DMS 273 treated with DMSO at 0.1 percent for 48 hours (cell line): Measurements from ENCODE around the gene SMTNL2.

ENCODE experiments used
- DNase-seq: peaks from one replicate; lab custom pipeline; 2025; lab: John Stamatoyannopoulos, UW

The SMTNL2 gene

DNA sequence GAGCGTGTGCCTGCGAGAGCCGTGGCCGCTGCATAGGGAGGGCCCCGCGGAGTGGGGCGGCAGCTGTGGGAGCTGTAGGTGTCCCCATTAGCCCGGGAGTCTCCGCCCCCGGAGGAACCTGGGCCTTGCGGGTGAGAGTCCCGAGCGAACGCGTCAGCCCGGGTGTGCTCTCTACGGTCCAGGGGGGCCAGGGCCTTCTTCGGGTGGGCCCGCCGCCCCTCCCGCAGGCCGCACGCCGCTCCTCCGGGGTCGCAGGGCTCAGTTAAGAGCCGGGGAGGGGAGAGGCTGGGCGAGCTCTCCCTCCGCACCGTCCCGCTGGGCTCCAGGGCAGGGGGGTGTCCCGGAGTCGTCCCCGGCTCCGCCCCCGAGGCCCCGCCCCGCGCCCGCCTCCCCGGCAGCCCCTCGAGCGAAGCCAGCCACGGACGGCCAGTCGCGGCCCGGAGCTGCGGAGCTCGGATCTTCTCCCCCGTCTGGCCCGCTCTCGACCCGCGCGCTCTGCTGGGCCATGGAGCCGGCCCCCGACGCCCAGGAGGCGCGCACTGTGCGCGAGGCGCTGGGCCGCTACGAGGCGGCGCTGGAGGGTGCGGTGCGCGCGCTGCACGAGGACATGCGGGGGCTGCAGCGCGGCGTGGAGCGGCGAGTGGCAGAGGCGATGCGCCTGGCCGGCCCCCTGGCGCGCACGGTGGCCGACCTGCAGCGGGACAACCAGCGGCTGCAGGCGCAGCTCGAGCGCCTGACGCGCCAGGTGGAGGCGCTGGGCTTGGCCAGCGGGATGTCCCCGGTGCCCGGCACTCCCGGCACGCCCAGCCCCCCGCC, at the start of gene SMTNL2:
Gene SMTNL2, plus strand, starts transcription at position 429 of the 816 bp plus-strand sequence. Its CDS starts 77 bp downstream, at position 506.
- DNase-seq: no peak

- DNase-seq: no peak
These were observed 49.2 kb upstream of the SMTNL2 start for GRCh38 chr17:4534928-4535666.

DNA sequence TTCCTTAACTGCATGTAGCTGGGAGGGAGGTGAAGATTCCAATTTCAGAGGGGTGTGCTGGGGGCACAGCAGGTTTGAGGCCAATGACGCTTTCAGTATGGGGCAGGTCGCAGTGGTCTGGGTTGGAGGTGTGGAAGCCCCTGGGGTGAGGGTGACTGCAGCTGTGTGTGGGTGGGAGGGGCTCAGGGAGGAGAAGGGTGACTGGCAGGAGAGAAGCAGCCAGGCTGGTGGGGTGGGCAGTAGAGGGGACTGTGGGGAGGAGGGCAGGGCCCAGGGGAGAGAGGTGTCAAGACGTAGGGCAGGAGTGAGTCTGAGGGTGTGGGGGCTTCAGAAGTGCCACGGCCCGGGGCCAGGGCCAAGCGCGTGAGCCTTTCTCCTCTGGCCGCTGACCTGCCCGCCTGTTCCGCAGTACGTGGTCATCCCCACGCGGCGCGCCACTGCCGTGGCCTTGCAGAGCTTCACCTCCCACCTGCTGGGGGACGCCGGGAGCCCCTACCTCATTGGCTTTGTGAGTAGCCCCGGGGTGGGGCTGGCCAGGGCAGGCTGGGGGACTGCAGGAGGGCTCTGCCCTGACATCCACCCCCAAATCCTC, 48.6 kb upstream of the SMTNL2 start:
- no peak for DNase-seq

- DNase-seq: no peak
These were observed 48.0 kb upstream of the SMTNL2 start for GRCh38 chr17:4536259-4536741.

DNA sequence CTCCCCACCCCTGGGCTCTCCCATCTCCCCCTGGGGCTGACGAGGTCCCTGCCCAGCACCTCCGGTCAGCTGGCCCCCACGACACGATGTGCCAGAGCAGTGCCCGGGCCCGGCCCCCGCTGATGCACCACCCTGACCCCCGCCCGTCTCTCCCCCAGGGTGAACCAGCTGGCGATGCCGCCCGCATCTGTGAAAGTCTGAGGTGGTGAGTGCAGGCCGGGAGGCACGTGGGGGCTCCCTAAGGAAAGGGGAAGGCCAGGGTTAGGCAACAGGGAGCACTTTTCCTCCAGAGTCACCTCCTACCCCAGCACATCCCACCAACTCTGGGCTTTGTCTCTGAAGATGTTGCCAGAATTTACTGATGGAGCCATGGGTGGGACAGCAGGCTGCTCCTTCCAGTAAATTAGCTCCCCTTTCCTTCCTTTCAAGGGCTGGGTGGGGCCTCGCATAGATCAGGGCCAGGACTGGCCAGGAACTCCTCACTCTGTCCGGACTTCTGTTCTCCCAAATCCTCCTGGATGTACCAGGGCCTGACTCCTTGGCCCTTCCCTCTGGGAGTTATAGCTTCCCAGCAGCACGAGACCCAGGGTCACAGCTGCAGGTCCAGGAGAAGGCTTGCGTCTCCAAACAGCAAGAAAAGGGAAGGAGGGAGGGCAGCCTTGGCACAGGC, 47.5 kb upstream of the SMTNL2 start:
- no peak for DNase-seq

- peak; percentile 32 for DNase-seq
These were observed 46.7 kb upstream of the SMTNL2 start for GRCh38 chr17:4537451-4538235.

DNA sequence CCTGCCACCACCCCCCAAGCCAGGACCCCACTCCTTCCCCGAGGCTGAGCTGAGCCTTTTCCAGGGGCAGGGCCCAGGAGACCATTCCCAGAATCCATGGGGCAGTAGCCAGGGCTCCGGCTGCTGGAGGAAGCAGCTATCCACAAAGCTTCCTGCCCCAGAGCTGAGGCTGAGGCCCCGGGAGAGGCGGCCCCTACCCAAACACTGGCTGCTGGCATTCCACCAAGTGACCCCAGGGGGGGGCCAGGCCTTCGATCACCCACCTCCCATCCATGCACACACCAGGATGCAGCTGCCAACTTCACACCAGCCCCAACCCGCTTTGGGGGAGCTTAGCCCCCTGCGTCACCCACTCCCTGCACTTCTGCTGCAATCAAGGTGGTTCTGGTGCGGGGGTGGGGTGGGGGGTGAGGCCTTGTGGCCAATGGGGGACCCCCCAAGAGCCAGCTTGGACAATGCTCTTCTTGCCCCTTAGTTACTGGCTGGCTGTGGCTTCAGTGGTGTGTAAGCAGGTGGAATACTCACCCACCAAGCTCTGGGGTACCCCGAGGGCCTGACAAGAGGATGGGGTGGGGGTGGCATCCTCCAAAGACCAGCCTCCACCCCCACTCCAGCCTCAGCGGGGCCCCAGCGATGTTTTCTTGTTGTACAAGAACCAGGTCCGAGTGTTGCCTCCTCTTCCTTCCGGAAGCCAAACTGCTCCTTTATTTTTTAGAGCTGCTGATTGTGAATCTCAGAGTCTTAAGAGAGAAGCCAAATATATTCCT, 45.9 kb upstream of the SMTNL2 start:
- no peak for DNase-seq

GRCh38 chr17:4539025-4539424, 45.3 kb upstream of the SMTNL2 start:
- no peak for DNase-seq

- DNase-seq: no peak
These were observed 44.6 kb upstream of the SMTNL2 start for GRCh38 chr17:4539576-4540223.

- DNase-seq: no peak
These were observed 44.1 kb upstream of the SMTNL2 start for GRCh38 chr17:4540224-4540651.

DNA sequence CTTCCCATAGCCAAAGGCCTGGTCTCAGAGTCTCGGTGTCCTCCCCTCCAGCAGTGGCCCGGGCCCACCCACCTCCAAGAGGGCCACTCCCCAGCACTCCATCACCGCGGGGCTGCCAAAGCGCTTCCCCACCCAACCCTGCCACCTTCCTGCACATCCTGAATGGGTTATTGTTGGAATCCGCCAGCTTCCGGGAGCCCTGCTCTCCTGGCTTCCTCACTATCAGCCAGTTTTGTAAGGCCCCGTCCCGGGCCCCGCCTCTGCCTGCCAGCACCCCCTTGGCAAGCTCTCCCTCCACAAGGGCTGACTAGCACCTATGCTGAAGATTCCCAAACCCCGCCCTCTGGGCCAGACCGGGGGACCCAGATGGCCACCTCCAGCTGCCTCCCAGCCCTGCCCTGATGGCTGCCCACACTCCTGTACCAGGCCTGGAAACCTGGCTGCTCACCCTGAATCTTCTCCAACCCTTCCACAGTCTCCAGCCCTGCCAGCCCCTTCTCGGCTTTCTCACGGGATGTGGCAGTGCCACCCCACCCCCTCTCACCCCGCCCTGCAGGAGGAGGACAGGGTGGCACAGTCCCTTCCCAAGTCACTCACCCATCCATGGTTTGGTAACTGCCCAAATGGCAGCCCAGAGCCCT, 43.5 kb upstream of the SMTNL2 start:
- no peak for DNase-seq

DNA sequence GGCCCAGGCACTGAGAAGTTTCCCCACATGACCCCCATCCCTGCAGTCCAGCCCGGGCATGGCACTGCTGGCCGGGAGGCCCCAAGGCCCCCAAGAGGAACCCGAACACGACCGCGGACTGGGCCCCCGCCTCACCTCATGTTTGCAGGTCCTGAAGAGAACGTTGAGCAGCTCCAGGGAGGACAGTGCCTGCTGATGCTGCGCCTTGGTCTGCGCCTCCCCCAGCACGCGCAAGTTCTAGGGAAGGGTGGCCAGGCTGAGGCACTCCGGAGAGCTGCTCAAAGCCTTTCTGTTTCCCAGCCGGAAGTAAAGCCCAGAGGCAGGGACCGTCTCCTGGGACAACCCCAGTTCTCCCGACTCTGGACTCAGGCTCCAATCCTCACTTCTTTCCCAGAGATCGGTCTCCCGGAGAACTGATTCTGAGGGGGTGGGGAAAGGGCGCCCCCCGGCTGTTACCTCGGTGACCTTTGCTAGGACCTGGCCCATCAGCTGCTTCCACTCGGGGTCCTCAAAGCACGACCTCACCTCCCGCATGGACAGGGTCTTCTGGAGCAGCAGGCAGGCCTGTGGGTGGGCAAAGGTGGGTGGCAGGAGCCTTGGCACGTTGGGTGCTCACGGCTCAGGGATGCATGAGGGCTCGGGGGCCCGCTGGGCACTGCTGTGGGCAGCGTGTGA, 42.9 kb upstream of the SMTNL2 start:
- no peak for DNase-seq

DNA sequence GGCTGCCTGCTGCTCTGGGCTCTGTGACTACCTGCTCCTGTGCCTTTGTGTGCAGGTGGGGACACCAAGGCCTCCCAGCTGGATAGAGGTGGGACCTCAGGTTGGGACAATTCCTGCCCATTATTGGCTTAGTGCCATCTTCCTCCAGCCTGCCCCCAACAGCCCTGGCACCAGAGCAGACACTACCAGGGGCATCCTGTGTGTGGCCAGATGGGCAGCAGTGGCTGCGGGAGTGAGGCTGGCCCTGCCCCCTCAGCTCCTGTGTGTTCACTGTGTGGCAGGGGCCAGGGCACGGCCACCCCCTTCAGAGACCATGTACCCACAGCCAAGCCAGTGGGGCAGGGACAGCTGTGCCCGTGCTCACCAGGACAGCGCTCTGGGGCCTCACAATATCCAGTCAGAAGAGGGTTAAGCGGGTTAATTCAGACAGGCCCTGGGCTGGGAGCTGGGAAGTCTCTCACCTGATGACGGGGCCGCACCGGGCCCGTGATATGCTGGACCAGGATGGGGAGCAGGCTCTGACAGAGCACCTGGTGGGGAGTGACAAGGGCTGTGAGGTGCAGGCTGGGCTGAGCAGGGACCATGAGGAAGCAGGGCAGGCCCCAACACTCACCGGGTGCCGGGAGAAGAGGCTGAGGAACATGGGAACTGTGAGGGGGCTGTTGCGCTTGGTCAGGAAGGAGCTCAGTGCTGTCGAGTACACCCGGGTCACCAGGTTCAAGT, 42.2 kb upstream of the SMTNL2 start:
- DNase-seq: no peak

GRCh38 chr17:4542726-4543191, 41.6 kb upstream of the SMTNL2 start:
- DNase-seq: no peak

DNA sequence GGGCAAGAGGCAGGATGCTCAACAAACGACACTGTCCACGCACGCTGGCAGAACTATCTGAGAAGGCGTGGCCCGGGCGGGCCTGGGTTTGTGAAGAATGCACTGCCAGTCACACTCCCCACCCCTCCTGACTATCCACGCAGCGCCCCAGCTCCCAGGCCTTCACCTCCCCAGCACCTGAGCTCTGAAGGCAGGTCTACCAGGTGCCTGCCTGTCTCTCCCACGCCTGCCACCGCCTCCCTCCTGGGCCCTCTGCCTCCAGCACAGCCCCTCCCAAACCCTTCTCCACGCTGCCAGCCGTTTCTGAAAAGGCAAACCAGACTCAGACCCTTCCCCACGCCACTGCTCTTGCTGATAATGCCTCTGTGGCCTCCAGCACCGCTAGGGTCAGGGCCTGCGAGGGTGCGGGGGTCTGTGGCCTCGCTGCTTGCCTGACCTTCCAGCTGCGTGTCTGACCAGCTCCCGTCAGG, 40.7 kb upstream of the SMTNL2 start:
- no peak for DNase-seq

DNA sequence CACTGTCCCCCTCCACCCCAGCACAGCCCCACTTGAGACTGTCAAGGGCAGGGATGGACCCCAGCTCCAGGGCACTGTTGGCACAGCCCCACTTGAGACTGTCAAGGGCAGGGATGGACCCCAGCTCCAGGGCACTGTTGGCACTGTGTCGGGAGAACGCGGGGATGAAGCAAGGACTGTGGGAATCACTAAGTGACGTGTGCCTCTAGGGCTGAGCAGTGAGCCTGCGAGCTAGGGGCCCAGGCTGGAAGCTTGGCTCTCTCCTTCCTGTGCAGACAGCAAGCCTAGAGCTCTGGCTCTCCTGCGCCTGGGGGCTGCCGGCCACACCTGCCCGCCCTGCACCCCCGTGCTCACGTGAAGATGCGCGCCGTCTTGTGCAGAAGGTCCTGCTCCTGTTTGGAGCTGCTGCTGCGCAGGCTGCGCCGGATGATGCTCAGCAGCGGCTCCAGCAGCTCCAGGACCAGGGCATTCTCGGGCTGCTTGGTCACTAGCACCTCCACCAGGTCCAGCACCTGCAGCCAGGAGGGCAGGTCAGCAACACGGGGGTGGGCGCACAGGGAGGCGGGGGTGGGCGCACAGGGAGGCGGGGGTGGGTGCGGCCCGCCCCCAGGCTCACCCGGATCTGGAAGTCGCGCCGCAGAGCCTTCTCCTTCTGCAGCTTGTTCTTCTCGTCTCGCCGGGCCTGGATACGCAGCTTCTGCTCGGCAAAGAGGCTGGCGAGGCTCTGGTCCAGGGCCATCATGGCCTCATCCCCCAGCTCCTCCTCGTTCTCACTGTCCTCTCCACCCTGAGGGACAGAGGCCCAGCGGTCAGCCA, 40.0 kb upstream of the SMTNL2 start:
- DNase-seq: no peak

DNA sequence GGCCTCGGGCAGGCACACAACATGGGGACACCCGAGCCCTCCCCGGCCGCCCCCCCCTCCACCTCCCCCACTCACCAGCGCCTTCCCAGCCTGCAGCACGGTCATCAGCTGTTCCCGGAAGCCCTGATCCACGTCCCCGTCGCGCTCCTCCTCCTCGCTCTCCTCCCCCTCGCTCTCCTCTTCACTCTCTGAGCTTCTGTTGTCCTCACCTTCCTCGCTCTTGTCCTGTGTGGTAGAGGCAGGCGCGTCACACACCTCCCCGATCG, 39.4 kb upstream of the SMTNL2 start:
- DNase-seq: no peak
